GM12878 (cell line): ENCODE measurements around the gene RERE. TPM values are rescaled to one million over a fixed set of nuclear protein-coding genes. Genes with fewer than 3 reads are reported as not detected.

ENCODE experiments used
- ATAC-seq: fragments of 200-7000 bp; cut with Tn5 transposase; 3 replicates; pipeline ENCODE4 v1.9.1; 2020; ENCODE audit warnings: mild to moderate bottlenecking, moderate library complexity
- BruUV-seq: library from RNA; stranded (reverse); fragments of 400-500 nt; replicated peaks from 2 replicates; lab custom pipeline; 2021; lab: Mats Ljungman, UMichigan
- CTCF ChIA-PET: fragments of 300-600 bp; sonication (Branson Sonifier 250); formaldehyde crosslinking; extraction: SDS; loops from one replicate; lab custom pipeline; 2021; ENCODE audit warnings: inconsistent platforms; lab: Yijun Ruan, JAX
- POLR2A ChIA-PET: fragments of 350-600 bp; formaldehyde crosslinking; extraction: SDS; loops from one replicate; lab custom pipeline; 2021; ENCODE audit warnings: inconsistent platforms; lab: Charles Lee
- RAD21 ChIA-PET: fragments of 300-600 bp; sonication (Branson Sonifier 250); formaldehyde crosslinking; loops from one replicate; lab custom pipeline; 2023; ENCODE audit warnings: antibody characterized with exemption; ENCODE audit not compliant: unreplicated experiment; lab: Charles Lee
- SMC1A ChIA-PET: fragments of 300-600 bp; sonication (Branson Sonifier 250); formaldehyde crosslinking; loops from one replicate; lab custom pipeline; 2023; ENCODE audit not compliant: unreplicated experiment, uncharacterized antibody; lab: Charles Lee
- DNase-seq: peaks from one replicate; pipeline ENCODE4 v3.0.0-alpha.2; 2011; ENCODE audit warnings: low read depth, low spot score
- FAIRE-seq: peaks from 3 replicates; lab custom pipeline; 2011; peaks lifted over from hg19 to GRCh38; lab: Jason Lieb, UNC
- H2AFZ ChIP-seq: 2 replicates; pipeline ENCODE4 v1.6.0; 2011; ENCODE audit warnings: low read depth, low read length, control low read depth; ENCODE audit not compliant: control insufficient read depth
- H3K27ac ChIP-seq: 2 replicates; pipeline ENCODE4 v1.5.1; 2011; ENCODE audit warnings: control low read depth; ENCODE audit not compliant: control insufficient read depth, insufficient read depth
- H3K27me3 ChIP-seq, 2 experiments: replicated peaks in 1 of 2; 2 replicates each; pipeline versions ENCODE4 v1.6.0 to v1.6.1; 2011; ENCODE audit warnings: low read length in 1 of 2; ENCODE audit not compliant: control insufficient read depth in 2 of 2, insufficient read depth in 2 of 2
- H3K36me3 ChIP-seq, 2 experiments: 2 replicates each; pipeline ENCODE4 v1.5.1; 2011; ENCODE audit warnings: low read length in 1 of 2; ENCODE audit not compliant: control insufficient read depth in 2 of 2, insufficient read depth in 2 of 2
- H3K4me1 ChIP-seq: 2 replicates; pipeline ENCODE4 v1.6.1; 2011; ENCODE audit warnings: mild to moderate bottlenecking, low read length, moderate library complexity, mixed read lengths; ENCODE audit not compliant: control insufficient read depth, insufficient read depth
- H3K4me2 ChIP-seq: 2 replicates; pipeline ENCODE4 v1.6.0; 2011; ENCODE audit warnings: control low read depth; ENCODE audit not compliant: control insufficient read depth, insufficient read depth
- H3K4me3 ChIP-seq: fragments of 200-600 bp; sonication (generic); 2 replicates; pipeline ENCODE4 v1.5.1; 2016
- H3K79me2 ChIP-seq: 2 replicates; pipeline ENCODE4 v1.6.0; 2011; ENCODE audit warnings: low read length; ENCODE audit not compliant: control insufficient read depth, insufficient read depth
- H3K9ac ChIP-seq: 2 replicates; pipeline ENCODE4 v1.8.0; 2011; ENCODE audit warnings: low read length, control low read depth, mixed read lengths; ENCODE audit not compliant: control insufficient read depth, insufficient read depth
- H3K9me3 ChIP-seq: replicated peaks from 3 replicates; pipeline ENCODE4 v1.5.1; 2011; ENCODE audit warnings: mild to moderate bottlenecking, low read length; ENCODE audit not compliant: control insufficient read depth, insufficient read depth
- H4K20me1 ChIP-seq: 2 replicates; pipeline ENCODE4 v1.6.0; 2011; ENCODE audit not compliant: control insufficient read depth, insufficient read depth
- KAT2A ChIP-seq: conservative IDR thresholded peaks from 2 replicates; pipeline ENCODE4 v1.6.1; 2011; ENCODE audit warnings: low read depth, low read length; ENCODE audit not compliant: control insufficient read depth
- SPI1 ChIP-seq: IDR thresholded peaks from 2 replicates; pipeline ENCODE4 v1.6.1; 2011; ENCODE audit warnings: low read depth, mild to moderate bottlenecking, low read length, moderate library complexity, borderline replicate concordance; ENCODE audit not compliant: insufficient read depth
- WGBS: methylation state at CpG from one replicate; pipeline ENCODE4 v1.1.6; 2016; ENCODE audit warnings: low lambda C conversion rate; ENCODE audit not compliant: insufficient replicate concordance, insufficient coverage; ENCODE audit errors: missing lambda C conversion rate; 5-methylcytosine and 5-hydroxymethylcytosine counted together
- in situ Hi-C: fragments of 300-500 bp; cut with MboI; formaldehyde crosslinking; loops from 9 replicates; pipeline ENCODE4 v1.14.3; 2018; ENCODE audit warnings: mixed read lengths
- intact Hi-C: fragments of 100-400 bp; cut with micrococcal nuclease; formaldehyde crosslinking; loops from one replicate; pipeline ENCODE4 v1.14.2; 2022; ENCODE audit not compliant: unreplicated experiment
- polyA plus RNA-seq, 11 experiments: library from polyadenylated mRNA; depleted of rRNA in 4 of 11; unstranded in 6 of 11; stranded (reverse) in 5 of 11; fragments of >200 nt; fragmentation: Nextera tagmentation in 4 of 11; fragmentation: Illumina TruSeq in 1 of 11; extraction: Ambion mirVana in 4 of 11; extraction: Trizol in 1 of 11; gene quantifications; 1 replicate in 1 of 11; 2 replicates in 10 of 11; pipeline versions ENCODE4 v1.2.1 to v1.2.3, GENCODE V29; 2011 to 2016; ENCODE audit warnings: inconsistent platforms in 2 of 11, missing spikeins in 2 of 11, low read depth in 1 of 11
- total RNA-seq, 4 experiments: library from RNA; depleted of rRNA in 3 of 4; stranded (reverse); fragments of >200 nt in 3 of 4; fragmentation: Illumina TruSeq in 1 of 4; extraction: Trizol in 1 of 4; gene quantifications; 2 replicates each; pipeline versions ENCODE4 v1.2.1 to v1.2.3, GENCODE V29; 2013 to 2021
- TF ChIP-seq, protein P1 (sequence below): fragments of 150-350 bp; IDR thresholded peaks from 2 replicates; pipeline ENCODE4 v1.6.1; 2014; ENCODE audit warnings: mild to moderate bottlenecking, low read depth, low read length
- TF ChIP-seq, protein P2 (sequence below): fragments of 450-650 bp; IDR thresholded peaks from 2 replicates; pipeline ENCODE4 v1.6.1; 2017; ENCODE audit warnings: mild to moderate bottlenecking
- TF ChIP-seq, protein P3 (sequence below), 3 experiments: IDR thresholded peaks in 2 of 3; conservative IDR thresholded peaks in 1 of 3; 2 replicates each; pipeline ENCODE4 v1.5.1; 2011; ENCODE audit warnings: low read depth in 3 of 3, low read length in 3 of 3, mild to moderate bottlenecking in 3 of 3, control low read depth in 2 of 3, moderate library complexity in 2 of 3, inconsistent platforms in 1 of 3, mixed read lengths in 1 of 3; ENCODE audit not compliant: control insufficient read depth in 2 of 3, insufficient read depth in 1 of 3; ENCODE audit errors: extremely low read depth in 1 of 3

Gene RERE
- total and polyA plus RNA-seq, 10 of the 15 experiments (the other 5 are each of a cell fraction or from before 2014, with no cell fraction given): 5.2 to 60.5 (median 20.2) TPM

DNA sequence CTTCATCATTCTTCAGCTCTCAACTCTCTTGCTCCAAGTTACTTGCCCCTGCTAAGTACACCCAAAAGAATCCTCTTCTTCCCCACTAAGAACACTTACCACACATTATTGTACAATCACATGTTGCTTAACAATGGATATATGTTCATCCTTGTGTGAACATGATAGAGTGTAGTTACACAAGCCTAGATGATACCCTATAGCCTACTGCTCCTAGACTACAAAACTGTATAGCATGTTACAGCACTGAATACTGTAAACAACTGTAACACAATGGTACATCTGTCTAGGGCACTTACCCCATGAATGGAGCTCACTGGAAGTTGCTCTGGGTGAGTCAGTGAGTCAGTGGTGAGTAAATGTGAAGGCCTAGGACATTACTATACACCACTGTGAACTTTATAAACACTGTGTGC is 77.4 kb downstream of the RERE start:
- RAD21 ChIA-PET: interaction anchor here (2.6 kb wide), 1 partner anchor 13 kb away, joined by 11 read pairs; no protein-coding TSS in a partner anchor
- H2AFZ ChIP-seq: no peak overlapping the region
- H3K9me3 ChIP-seq: peaks cover 7% of the 10 kb centered on the region
- no TSS peak for BruUV-seq
- FAIRE-seq: no peak
- H3K79me2 ChIP-seq: no peaks in the 10 kb centered on the region; the same call in none of the 2 replicates
- peaks cover 5% of the 10 kb centered on the region; the same call in 1 of the 2 replicates for H3K4me1 ChIP-seq
- TF ChIP-seq, protein P1, sequence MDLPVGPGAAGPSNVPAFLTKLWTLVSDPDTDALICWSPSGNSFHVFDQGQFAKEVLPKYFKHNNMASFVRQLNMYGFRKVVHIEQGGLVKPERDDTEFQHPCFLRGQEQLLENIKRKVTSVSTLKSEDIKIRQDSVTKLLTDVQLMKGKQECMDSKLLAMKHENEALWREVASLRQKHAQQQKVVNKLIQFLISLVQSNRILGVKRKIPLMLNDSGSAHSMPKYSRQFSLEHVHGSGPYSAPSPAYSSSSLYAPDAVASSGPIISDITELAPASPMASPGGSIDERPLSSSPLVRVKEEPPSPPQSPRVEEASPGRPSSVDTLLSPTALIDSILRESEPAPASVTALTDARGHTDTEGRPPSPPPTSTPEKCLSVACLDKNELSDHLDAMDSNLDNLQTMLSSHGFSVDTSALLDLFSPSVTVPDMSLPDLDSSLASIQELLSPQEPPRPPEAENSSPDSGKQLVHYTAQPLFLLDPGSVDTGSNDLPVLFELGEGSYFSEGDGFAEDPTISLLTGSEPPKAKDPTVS: no peak
- POLR2A ChIA-PET: interaction anchor here (0.5 to 1.8 kb wide), 4 partner anchors 9 to 94 kb away, joined by 3 to 7 read pairs (median 4); no protein-coding TSS in a partner anchor
- intact Hi-C loops (no loop called here), in situ Hi-C loops (no loop called here)
- no peak for DNase-seq
- H3K27ac ChIP-seq: no peak overlapping the region
- H3K9ac ChIP-seq: no peak overlapping the region
- no peak overlapping the region for H3K4me2 ChIP-seq
- no peak overlapping the region for H3K4me3 ChIP-seq
- no peaks in the 10 kb centered on the region for H3K27me3 ChIP-seq
- no peaks in the 10 kb centered on the region for H4K20me1 ChIP-seq
- H3K36me3 ChIP-seq: no peaks in the 10 kb centered on the region; a peak in 1 of 4 replicates
- CTCF ChIA-PET: interaction anchor here (0.6 to 5.4 kb wide), 10 partner anchors 8 to 179 kb away, joined by 3 to 31 read pairs (median 3); no protein-coding TSS in a partner anchor
- SMC1A ChIA-PET: interaction anchor here (1.2 to 2.9 kb wide), 7 partner anchors 8 to 109 kb away, joined by 3 to 20 read pairs (median 7); no protein-coding TSS in a partner anchor
- no peak for ATAC-seq

DNA sequence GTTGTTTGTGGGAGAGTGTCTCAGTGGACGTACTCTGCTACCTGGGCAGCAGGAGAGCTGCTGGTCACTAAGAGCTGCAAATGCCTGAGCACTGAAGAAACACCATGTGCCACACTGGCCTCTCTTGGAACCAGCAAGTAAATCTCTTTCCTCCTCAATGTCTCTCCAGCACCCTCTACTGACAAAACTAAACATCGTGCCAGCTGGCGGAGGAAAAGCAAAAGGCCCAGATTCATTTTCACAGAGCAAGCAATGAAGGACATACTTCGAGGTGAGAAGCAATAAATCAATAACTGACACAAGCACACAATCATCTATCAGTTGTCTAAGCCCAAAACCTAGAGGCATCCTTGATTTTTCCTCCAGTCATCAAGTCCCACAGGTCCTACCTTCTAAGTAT is 78.1 kb downstream of the RERE start:
- RAD21 ChIA-PET: interaction anchor here (2.6 kb wide), 1 partner anchor 12 kb away, joined by 11 read pairs; no protein-coding TSS in a partner anchor
- in situ Hi-C loops (no loop called here), intact Hi-C loops (no loop called here)
- no TSS peak for BruUV-seq
- no peak for DNase-seq
- CTCF ChIA-PET: interaction anchor here (1.7 to 5.4 kb wide), 2 partner anchors 12 to 110 kb away, joined by 8 to 31 read pairs; no protein-coding TSS in a partner anchor
- ATAC-seq: peak; percentile 60
- no peak for FAIRE-seq
- SMC1A ChIA-PET: interaction anchor here (1.2 to 2.5 kb wide), 4 partner anchors 8 to 109 kb away, joined by 3 to 20 read pairs (median 8); no protein-coding TSS in a partner anchor
- Histone ChIP-seq H3K27me3 (no peaks in the 10 kb centered on the region), H2AFZ (no peak overlapping the region), H3K4me3 (no peak overlapping the region), H3K9me3 (peaks cover 7% of the 10 kb centered on the region), H3K4me1 (peaks cover 5% of the 10 kb centered on the region; the same call in 1 of the 2 replicates), H4K20me1 (no peaks in the 10 kb centered on the region), H3K36me3 (no peaks in the 10 kb centered on the region; a peak in 1 of 4 replicates), H3K79me2 (no peaks in the 10 kb centered on the region; the same call in none of the 2 replicates), H3K9ac (no peak overlapping the region), H3K4me2 (no peak overlapping the region), H3K27ac (no peak overlapping the region)
- WGBS: 96% methylated on average over 4 of the region's 4 CpGs
- POLR2A ChIA-PET: interaction anchor here (1.8 kb wide), 1 partner anchor 11 kb away, joined by 4 read pairs; no protein-coding TSS in a partner anchor
- TF ChIP-seq KAT2A: no peak
- TF ChIP-seq, protein P2, sequence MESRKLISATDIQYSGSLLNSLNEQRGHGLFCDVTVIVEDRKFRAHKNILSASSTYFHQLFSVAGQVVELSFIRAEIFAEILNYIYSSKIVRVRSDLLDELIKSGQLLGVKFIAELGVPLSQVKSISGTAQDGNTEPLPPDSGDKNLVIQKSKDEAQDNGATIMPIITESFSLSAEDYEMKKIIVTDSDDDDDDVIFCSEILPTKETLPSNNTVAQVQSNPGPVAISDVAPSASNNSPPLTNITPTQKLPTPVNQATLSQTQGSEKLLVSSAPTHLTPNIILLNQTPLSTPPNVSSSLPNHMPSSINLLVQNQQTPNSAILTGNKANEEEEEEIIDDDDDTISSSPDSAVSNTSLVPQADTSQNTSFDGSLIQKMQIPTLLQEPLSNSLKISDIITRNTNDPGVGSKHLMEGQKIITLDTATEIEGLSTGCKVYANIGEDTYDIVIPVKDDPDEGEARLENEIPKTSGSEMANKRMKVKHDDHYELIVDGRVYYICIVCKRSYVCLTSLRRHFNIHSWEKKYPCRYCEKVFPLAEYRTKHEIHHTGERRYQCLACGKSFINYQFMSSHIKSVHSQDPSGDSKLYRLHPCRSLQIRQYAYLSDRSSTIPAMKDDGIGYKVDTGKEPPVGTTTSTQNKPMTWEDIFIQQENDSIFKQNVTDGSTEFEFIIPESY: peak; percentile 92
- no peak for TF ChIP-seq SPI1
- TF ChIP-seq, protein P3, sequence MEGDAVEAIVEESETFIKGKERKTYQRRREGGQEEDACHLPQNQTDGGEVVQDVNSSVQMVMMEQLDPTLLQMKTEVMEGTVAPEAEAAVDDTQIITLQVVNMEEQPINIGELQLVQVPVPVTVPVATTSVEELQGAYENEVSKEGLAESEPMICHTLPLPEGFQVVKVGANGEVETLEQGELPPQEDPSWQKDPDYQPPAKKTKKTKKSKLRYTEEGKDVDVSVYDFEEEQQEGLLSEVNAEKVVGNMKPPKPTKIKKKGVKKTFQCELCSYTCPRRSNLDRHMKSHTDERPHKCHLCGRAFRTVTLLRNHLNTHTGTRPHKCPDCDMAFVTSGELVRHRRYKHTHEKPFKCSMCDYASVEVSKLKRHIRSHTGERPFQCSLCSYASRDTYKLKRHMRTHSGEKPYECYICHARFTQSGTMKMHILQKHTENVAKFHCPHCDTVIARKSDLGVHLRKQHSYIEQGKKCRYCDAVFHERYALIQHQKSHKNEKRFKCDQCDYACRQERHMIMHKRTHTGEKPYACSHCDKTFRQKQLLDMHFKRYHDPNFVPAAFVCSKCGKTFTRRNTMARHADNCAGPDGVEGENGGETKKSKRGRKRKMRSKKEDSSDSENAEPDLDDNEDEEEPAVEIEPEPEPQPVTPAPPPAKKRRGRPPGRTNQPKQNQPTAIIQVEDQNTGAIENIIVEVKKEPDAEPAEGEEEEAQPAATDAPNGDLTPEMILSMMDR (IDR thresholded peaks at IDR 0.05 in 2 of 3, conservative IDR thresholded peaks at IDR 0.05 in 1 of 3; ENCODE audit: control insufficient read depth in 2 of 3, extremely low read depth in 1 of 3, insufficient read depth in 1 of 3, low read depth in 3 of 3, low read length in 3 of 3): peak in 2 of 3 experiments; percentile 18 to 24; a peak in 1 of 6 replicates
